Panc1 (cell line): ENCODE measurements around the gene FIG4. TPM values are rescaled to one million over a fixed set of nuclear protein-coding genes. Genes with fewer than 3 reads are reported as not detected.

Experiments
- ATAC-seq: fragments of 200-7000 bp; cut with Tn5 transposase; 2 replicates; pipeline ENCODE4 v1.9.1; 2020; ENCODE audit warnings: mild to moderate bottlenecking, moderate library complexity
- BruUV-seq: library from RNA; stranded (reverse); fragments of 400-500 nt; replicated peaks from 2 replicates; lab custom pipeline; 2021; lab: Mats Ljungman, UMichigan
- CTCF ChIA-PET: fragments of 300-600 bp; sonication (Branson Sonifier 250); formaldehyde crosslinking; loops from one replicate; lab custom pipeline; 2022; ENCODE audit warnings: antibody characterized with exemption; lab: Charles Lee
- POLR2A ChIA-PET: fragments of 300-600 bp; sonication (Branson Sonifier 250); formaldehyde crosslinking; loops from one replicate; lab custom pipeline; 2022; ENCODE audit warnings: antibody characterized with exemption; lab: Charles Lee
- DNase-seq: peaks from one replicate; pipeline ENCODE4 v3.0.0-alpha.2; 2010; ENCODE audit warnings: low read depth, low spot score
- H3K27ac ChIP-seq: 2 replicates; pipeline ENCODE4 v1.5.1; 2011; ENCODE audit warnings: mild to moderate bottlenecking, low read length, inconsistent platforms
- H3K27me3 ChIP-seq: fragments of 200-500 bp; sonication (Bioruptor generic); 2 replicates; pipeline ENCODE4 v1.6.0; 2014; ENCODE audit warnings: low read length, inconsistent platforms; ENCODE audit not compliant: control insufficient read depth, insufficient read depth
- H3K36me3 ChIP-seq: fragments of 200-500 bp; sonication (Bioruptor generic); 2 replicates; pipeline ENCODE4 v1.5.1; 2014; ENCODE audit warnings: inconsistent platforms, mild to moderate bottlenecking, low read length, moderate library complexity; ENCODE audit not compliant: control insufficient read depth, insufficient read depth
- H3K4me1 ChIP-seq: 2 replicates; pipeline ENCODE4 v1.5.1; 2011; ENCODE audit warnings: inconsistent platforms, mild to moderate bottlenecking, low read length, moderate library complexity; ENCODE audit not compliant: control insufficient read depth, insufficient read depth
- H3K4me3 ChIP-seq, 2 experiments: 2 replicates each; pipeline ENCODE4 v1.5.1; 2011 to 2012; ENCODE audit warnings: low read depth in 2 of 2, low read length in 2 of 2, mild to moderate bottlenecking in 2 of 2, inconsistent platforms in 1 of 2, moderate library complexity in 1 of 2
- H3K9me3 ChIP-seq: fragments of 200-500 bp; sonication (Bioruptor generic); 2 replicates; pipeline ENCODE4 v1.5.1; 2014; ENCODE audit warnings: low read depth, mild to moderate bottlenecking, inconsistent platforms, low read length, moderate library complexity; ENCODE audit not compliant: control insufficient read depth, insufficient read depth
- POLR2AphosphoS5 ChIP-seq: IDR thresholded peaks from 2 replicates; pipeline ENCODE4 v1.6.1; 2012; ENCODE audit warnings: mild to moderate bottlenecking, low read depth, low read length, moderate library complexity
- REST ChIP-seq, 2 experiments: IDR thresholded peaks; 2 replicates each; pipeline ENCODE4 v1.6.1; 2011 to 2012; ENCODE audit warnings: low read depth in 2 of 2, control low read depth in 1 of 2, low read length in 1 of 2, mild to moderate bottlenecking in 1 of 2, moderate library complexity in 1 of 2; ENCODE audit not compliant: insufficient read depth in 1 of 2
- SIN3A ChIP-seq: IDR thresholded peaks from 2 replicates; pipeline ENCODE4 v1.6.1; 2012; ENCODE audit warnings: low read depth, mild to moderate bottlenecking, low read length, moderate library complexity, borderline replicate concordance; ENCODE audit not compliant: insufficient read depth
- TCF7L2 ChIP-seq: IDR thresholded peaks from 2 replicates; pipeline ENCODE4 v1.6.1; 2011; ENCODE audit warnings: mild to moderate bottlenecking, low read depth, low read length, inconsistent platforms
- in situ Hi-C: cut with HindIII; loops from 2 replicates; pipeline ENCODE4 v1.10.0; 2016; ENCODE audit warnings: low sequenced_read_pairs, low pct_unique_long_range_greater_than_20kb
- intact Hi-C: fragments of 100-400 bp; cut with micrococcal nuclease; formaldehyde crosslinking; loops from one replicate; pipeline ENCODE4 v1.10.0; 2022; ENCODE audit not compliant: unreplicated experiment
- total RNA-seq: library from RNA; stranded (reverse); gene quantifications from one replicate; pipeline ENCODE4 v1.2.1, GENCODE V29; 2021; ENCODE audit not compliant: unreplicated experiment
- TF ChIP-seq, protein P1 (sequence below): fragments of 450-650 bp; IDR thresholded peaks from 2 replicates; pipeline ENCODE4 v1.5.1; 2017; ENCODE audit warnings: mild to moderate bottlenecking

Gene FIG4
- total RNA-seq, 1 experiment from 2014 or later: 19.0 TPM

- no peak for DNase-seq
These were observed 26.9 kb downstream of the FIG4 start for GRCh38 chr6:109717971-109718370.

GRCh38 chr6:109718991-109719390 is 27.9 kb downstream of the FIG4 start:
- H3K4me1 ChIP-seq: no peaks in the 10 kb centered on the region
- in situ Hi-C loops: loop anchor here (25.0 kb wide), 1 partner anchor 343 kb away; no protein-coding TSS in a partner anchor
- no peak overlapping the region for H3K4me3 ChIP-seq
- TF ChIP-seq REST (IDR thresholded peaks at IDR 0.05; ENCODE audit: insufficient read depth in 1 of 2, low read depth in 2 of 2, low read length in 1 of 2) (no peak), TCF7L2 (no peak), POLR2AphosphoS5 (no peak), SIN3A (no peak)
- TF ChIP-seq, protein P1, sequence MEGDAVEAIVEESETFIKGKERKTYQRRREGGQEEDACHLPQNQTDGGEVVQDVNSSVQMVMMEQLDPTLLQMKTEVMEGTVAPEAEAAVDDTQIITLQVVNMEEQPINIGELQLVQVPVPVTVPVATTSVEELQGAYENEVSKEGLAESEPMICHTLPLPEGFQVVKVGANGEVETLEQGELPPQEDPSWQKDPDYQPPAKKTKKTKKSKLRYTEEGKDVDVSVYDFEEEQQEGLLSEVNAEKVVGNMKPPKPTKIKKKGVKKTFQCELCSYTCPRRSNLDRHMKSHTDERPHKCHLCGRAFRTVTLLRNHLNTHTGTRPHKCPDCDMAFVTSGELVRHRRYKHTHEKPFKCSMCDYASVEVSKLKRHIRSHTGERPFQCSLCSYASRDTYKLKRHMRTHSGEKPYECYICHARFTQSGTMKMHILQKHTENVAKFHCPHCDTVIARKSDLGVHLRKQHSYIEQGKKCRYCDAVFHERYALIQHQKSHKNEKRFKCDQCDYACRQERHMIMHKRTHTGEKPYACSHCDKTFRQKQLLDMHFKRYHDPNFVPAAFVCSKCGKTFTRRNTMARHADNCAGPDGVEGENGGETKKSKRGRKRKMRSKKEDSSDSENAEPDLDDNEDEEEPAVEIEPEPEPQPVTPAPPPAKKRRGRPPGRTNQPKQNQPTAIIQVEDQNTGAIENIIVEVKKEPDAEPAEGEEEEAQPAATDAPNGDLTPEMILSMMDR: no peak
- H3K36me3 ChIP-seq: no peaks in the 10 kb centered on the region
- no peak for DNase-seq
- H3K27me3 ChIP-seq: no peaks in the 10 kb centered on the region
- CTCF ChIA-PET: interaction anchor here (0.7 kb wide), 1 partner anchor 203 kb away, joined by 9 read pairs; no protein-coding TSS in a partner anchor
- POLR2A ChIA-PET: no interaction called here
- no peak for ATAC-seq
- H3K9me3 ChIP-seq: no peaks in the 10 kb centered on the region
- BruUV-seq: no TSS peak
- no peak overlapping the region for H3K27ac ChIP-seq
- intact Hi-C loops: no loop called here

More at GRCh38 chr6:109717971-109718370, 26.9 kb downstream of the FIG4 start:
- H3K27me3 ChIP-seq: no peaks in the 10 kb centered on the region
- no peaks in the 10 kb centered on the region for H3K36me3 ChIP-seq
- ChIA-PET POLR2A (no interaction called here), CTCF (no interaction called here)
- TF ChIP-seq REST (IDR thresholded peaks at IDR 0.05; ENCODE audit: insufficient read depth in 1 of 2, low read depth in 2 of 2, low read length in 1 of 2) (no peak), TCF7L2 (no peak), POLR2AphosphoS5 (no peak), SIN3A (no peak)
- TF ChIP-seq, protein P1: no peak
- intact Hi-C loops (no loop called here), in situ Hi-C loops (loop anchor here (25.0 kb wide), 1 partner anchor 344 kb away; no protein-coding TSS in a partner anchor)
- no peak overlapping the region for H3K27ac ChIP-seq
- no peaks in the 10 kb centered on the region for H3K4me1 ChIP-seq
- no TSS peak for BruUV-seq
- H3K4me3 ChIP-seq: no peak overlapping the region
- ATAC-seq: no peak
- H3K9me3 ChIP-seq: no peaks in the 10 kb centered on the region
